DOHH2 (cell line): ENCODE data around the gene UQCRFS1.

Source experiments
- EZH2phosphoT487 ChIP-seq: fragments of 200-600 bp; sonication (generic); IDR thresholded peaks from 2 replicates; pipeline ENCODE4 v1.6.1; 2017; ENCODE audit warnings: borderline replicate concordance, mild to moderate bottlenecking, antibody characterized with exemption, low read length, moderate library complexity, mixed read lengths
- TF ChIP-seq, protein P1 (sequence below): fragments of 200-600 bp; sonication (generic); IDR thresholded peaks from one replicate; pipeline ENCODE4 v1.5.1; 2014; ENCODE audit warnings: antibody characterized with exemption, mild to moderate bottlenecking, low read depth, low read length; ENCODE audit not compliant: poor library complexity, severe bottlenecking

DNA sequence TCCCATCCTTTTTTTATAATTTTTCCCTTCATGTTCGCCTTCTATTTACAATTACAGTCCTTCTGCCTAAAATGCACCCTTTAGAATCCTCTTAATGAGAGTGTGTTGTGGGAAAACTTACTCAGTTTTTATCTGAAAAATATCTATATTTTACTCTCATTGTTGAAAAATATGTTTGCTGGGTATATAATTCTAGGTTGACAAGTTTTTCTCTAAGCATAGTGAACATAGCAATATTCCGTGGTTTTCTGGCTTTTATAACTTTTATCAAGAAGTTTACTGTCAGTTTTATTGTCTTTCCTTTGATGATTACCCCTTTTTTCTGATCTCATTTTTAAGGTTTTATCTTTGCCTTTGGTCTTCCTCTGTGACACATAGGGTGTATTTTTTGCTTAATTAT, 57.3 kb downstream of the UQCRFS1 start:
- TF ChIP-seq, protein P1, sequence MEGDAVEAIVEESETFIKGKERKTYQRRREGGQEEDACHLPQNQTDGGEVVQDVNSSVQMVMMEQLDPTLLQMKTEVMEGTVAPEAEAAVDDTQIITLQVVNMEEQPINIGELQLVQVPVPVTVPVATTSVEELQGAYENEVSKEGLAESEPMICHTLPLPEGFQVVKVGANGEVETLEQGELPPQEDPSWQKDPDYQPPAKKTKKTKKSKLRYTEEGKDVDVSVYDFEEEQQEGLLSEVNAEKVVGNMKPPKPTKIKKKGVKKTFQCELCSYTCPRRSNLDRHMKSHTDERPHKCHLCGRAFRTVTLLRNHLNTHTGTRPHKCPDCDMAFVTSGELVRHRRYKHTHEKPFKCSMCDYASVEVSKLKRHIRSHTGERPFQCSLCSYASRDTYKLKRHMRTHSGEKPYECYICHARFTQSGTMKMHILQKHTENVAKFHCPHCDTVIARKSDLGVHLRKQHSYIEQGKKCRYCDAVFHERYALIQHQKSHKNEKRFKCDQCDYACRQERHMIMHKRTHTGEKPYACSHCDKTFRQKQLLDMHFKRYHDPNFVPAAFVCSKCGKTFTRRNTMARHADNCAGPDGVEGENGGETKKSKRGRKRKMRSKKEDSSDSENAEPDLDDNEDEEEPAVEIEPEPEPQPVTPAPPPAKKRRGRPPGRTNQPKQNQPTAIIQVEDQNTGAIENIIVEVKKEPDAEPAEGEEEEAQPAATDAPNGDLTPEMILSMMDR, result no peak
- no peak for TF ChIP-seq EZH2phosphoT487
